Heart right ventricle (tissue), 16 donors: ENCODE measurements around the gene NKD2. TPM values are rescaled to one million over a fixed set of nuclear protein-coding genes. Genes with fewer than 3 reads are reported as not detected.

ENCODE experiments used
- ATAC-seq, 8 donors: fragments of 200-7000 bp; cut with Tn5 transposase; one replicate each; pipeline ENCODE4 v1.9.1; 2020; ENCODE audit warnings: mild to moderate bottlenecking in 8 of 8, moderate library complexity in 8 of 8, moderate number of reproducible peaks in 1 of 8
- DNase-seq, 2 donors: peaks; one replicate each; pipeline ENCODE4 v3.0.0-alpha.2; 2020
- H3K27ac ChIP-seq, 10 donors: fragments of 200-600 bp; sonication (generic) in 2 of 10; one replicate each; pipeline versions ENCODE4 v1.5.0 to v1.8.0; 2020 to 2022; ENCODE audit warnings: mild to moderate bottlenecking in 3 of 10
- H3K27me3 ChIP-seq, 7 donors: fragments of 200-600 bp; one replicate each; pipeline ENCODE4 v1.8.0; 2021 to 2022; ENCODE audit warnings: mild to moderate bottlenecking in 2 of 7
- H3K36me3 ChIP-seq, 9 donors: fragments of 200-600 bp; sonication (generic) in 1 of 9; one replicate each; pipeline versions ENCODE4 v1.5.0 to v1.8.0; 2020 to 2022; ENCODE audit warnings: mild to moderate bottlenecking in 2 of 9
- H3K4me1 ChIP-seq, 9 donors: fragments of 200-600 bp; sonication (generic) in 1 of 9; one replicate each; pipeline versions ENCODE4 v1.5.0 to v1.8.0; 2020 to 2022; ENCODE audit warnings: mild to moderate bottlenecking in 4 of 9
- H3K4me3 ChIP-seq, 10 donors: fragments of 200-600 bp; sonication (generic) in 2 of 10; one replicate each; pipeline versions ENCODE4 v1.5.0 to v1.8.0; 2020 to 2022; ENCODE audit warnings: mild to moderate bottlenecking in 7 of 10, moderate library complexity in 2 of 10
- H3K9me3 ChIP-seq, 11 donors: fragments of 200-600 bp in 10 of 11; sonication (generic) in 2 of 11; one replicate each; pipeline versions ENCODE4 v1.5.0 to v1.8.0; 2013 to 2022; ENCODE audit warnings: mild to moderate bottlenecking in 2 of 11, control low read depth in 1 of 11, moderate library complexity in 1 of 11
- CTCF ChIP-seq, 9 donors: fragments of 200-600 bp; sonication (generic) in 2 of 9; IDR thresholded peaks; one replicate each; pipeline versions ENCODE4 v1.5.0 to v1.8.0; 2021 to 2022; ENCODE audit warnings: antibody characterized with exemption in 9 of 9, mild to moderate bottlenecking in 5 of 9, moderate library complexity in 1 of 9
- WGBS, 2 donors: extraction: QIAGEN DNeasy Blood & Tissue Kit; methylation state at CpG; one replicate each; pipeline ENCODE4 v1.1.7; 2013; ENCODE audit warnings: inconsistent platforms in 1 of 2; 5-methylcytosine and 5-hydroxymethylcytosine counted together
- intact Hi-C, 10 donors: fragments of 100-400 bp; cut with DNase I; formaldehyde crosslinking; loops; one replicate each; pipeline versions ENCODE4 v1.11.1 to v1.14.2; 2022
- polyA plus RNA-seq, 2 donors: library from polyadenylated mRNA; stranded (reverse); fragments of 200-250 nt; gene quantifications; one replicate each; pipeline ENCODE4 v1.2.3, GENCODE V29; 2013
- total RNA-seq, 10 donors: library from RNA; stranded (reverse); fragmentation: NEBNext Ultra II Directional in 3 of 10; extraction: Animal tissue kit (Norgen Biotek cat#: 25700) in 3 of 10; gene quantifications; one replicate each; pipeline versions ENCODE4 v1.2.1 to v1.2.4, GENCODE V29; 2021 to 2023
- donor health status: Arrhythmogenic right ventricular cardiomyopathy.
- donor health status: ischemic (EF 13 %, LVEDD 7.1; RV severe dilation, severe dysfunction).
- donor health status: healthy with polysubstance abuse.
- donor health status: DM: no; HTN: yes; CAD: no.
- donor health status: DM: no; HTN: no; CAD: no.
- donor health status: ischemic (EF 25% LVEDD 6.9; RV normal size, moderate dysfunction).
- donor health status: ischemic (EF 25% LVEDD 5.7; RV mildly dilated, moderate dysfunction).
- donor health status: healthy.
- donor health status: DM: yes; HTN: yes; CAD: no.
- donor health status: Ischemic cardiomyopathy.
- donor health status: ischemic (EF 35%, LVEDD 5.7; RV mildly dilated, moderate dysfunction).
- donor health status: nonischemic (EF 11% LVEDD 7.7; RV severe dilation, severe dysfunction).
- donor health status: DM: yes; HTN: yes; CAD: no.
- donor health status: PGD.
- donor health status: ischemic (EF 29% LVEDD 5.4; RV normal size, mild dysfunction).
- donor health status: nonischemic (EF 23%, LVEDD 6.1; RV moderate dilation, normal function).

Gene NKD2
- total and polyA plus RNA-seq, 12 donors, result 0.31 to 12.7 (median 1.8) TPM

- WGBS, 2 donors, result 90 to 92% methylated on average over 39 of the region's 39 CpGs
- DNase-seq (peak in 1 of 2 donors; percentile 8), ATAC-seq (no peak)
- no peak for TF ChIP-seq CTCF (IDR thresholded peaks at IDR 0.05)
- no peaks in the 10 kb centered on the region for H3K9me3 ChIP-seq
- intact Hi-C loops, result loop anchor here in 3 of 10 donors (5.0 to 10.0 kb wide), 2 partner anchors 36 to 79 kb away; no protein-coding TSS in a partner anchor
- H3K4me1 ChIP-seq, result peaks cover 0 to 29% (median 11%) of the 10 kb centered on the region in 9 donors
- H3K27me3 ChIP-seq, result no peaks in the 10 kb centered on the region
- no peak overlapping the region for H3K27ac ChIP-seq
- H3K36me3 ChIP-seq, result peaks cover 5 to 98% (median 57%) of the 10 kb centered on the region in 9 donors
- no peak overlapping the region for H3K4me3 ChIP-seq
Measured at GRCh38 chr5:1055896-1056610, 47.5 kb downstream of the NKD2 start.

GRCh38 chr5:1056611-1057484 is 48.2 kb downstream of the NKD2 start:
- Histone ChIP-seq H3K4me1 (peaks cover 0 to 23% (median 11%) of the 10 kb centered on the region in 9 donors), H3K9me3 (no peaks in the 10 kb centered on the region), H3K27me3 (no peaks in the 10 kb centered on the region), H3K27ac (no peak overlapping the region), H3K4me3 (no peak overlapping the region), H3K36me3 (peaks cover 5 to 96% (median 57%) of the 10 kb centered on the region in 9 donors)
- ATAC-seq, result no peak
- TF ChIP-seq CTCF (IDR thresholded peaks at IDR 0.05), result no peak
- WGBS, 2 donors, result 93% methylated on average over 27 of the region's 27 CpGs
- intact Hi-C loops, result loop anchor here in 3 of 10 donors (5.0 to 10.0 kb wide), 2 partner anchors 35 to 78 kb away; no protein-coding TSS in a partner anchor
- DNase-seq, result peak in 1 of 2 donors; percentile 9

GRCh38 chr5:1057485-1058082 is 49.0 kb downstream of the NKD2 start:
- 85 to 89% methylated on average over 35 to 36 of the region's 36 CpGs for WGBS, 2 donors
- Histone ChIP-seq H3K27ac (no peak overlapping the region), H3K36me3 (peaks cover 5 to 96% (median 62%) of the 10 kb centered on the region in 9 donors), H3K9me3 (no peaks in the 10 kb centered on the region), H3K4me3 (no peak overlapping the region), H3K4me1 (peaks cover 0 to 18% (median 11%) of the 10 kb centered on the region in 9 donors), H3K27me3 (no peaks in the 10 kb centered on the region)
- TF ChIP-seq CTCF (IDR thresholded peaks at IDR 0.05), result no peak
- DNase-seq, result no peak
- intact Hi-C loops, result loop anchor here in 3 of 10 donors (5.0 to 10.0 kb wide), 2 partner anchors 35 to 77 kb away; no protein-coding TSS in a partner anchor
- ATAC-seq, result no peak
